Activated CD8-positive, alpha-beta memory T cell treated with anti-CD3 and anti-CD28 coated beads for 36 hours (primary cell): ENCODE results near the gene GFM2. TPM values are rescaled to one million over a fixed set of nuclear protein-coding genes. Genes with fewer than 3 reads are reported as not detected.
"Not testable (repeated sequence)": the region's sequence is repeated elsewhere in the genome, so short reads cannot be mapped to it uniquely, and the experiment has no call there.

Source experiments
- CTCF ChIA-PET: fragments of 350-600 bp; sonication (Branson Sonifier 250); formaldehyde crosslinking; loops from one replicate; lab custom pipeline; 2021; ENCODE audit warnings: antibody characterized with exemption; lab: Charles Lee
- POLR2A ChIA-PET: fragments of 350-600 bp; sonication (Branson Sonifier 250); formaldehyde crosslinking; loops from one replicate; lab custom pipeline; 2021; ENCODE audit warnings: antibody characterized with exemption; lab: Charles Lee
- total RNA-seq, 2 experiments: library from RNA; stranded (reverse); gene quantifications; one replicate each; pipeline ENCODE4 v1.2.3, GENCODE V29; 2021

GFM2 gene
- total RNA-seq, 2 experiments from 2014 or later, result 31.7 to 37.0 TPM

DNA sequence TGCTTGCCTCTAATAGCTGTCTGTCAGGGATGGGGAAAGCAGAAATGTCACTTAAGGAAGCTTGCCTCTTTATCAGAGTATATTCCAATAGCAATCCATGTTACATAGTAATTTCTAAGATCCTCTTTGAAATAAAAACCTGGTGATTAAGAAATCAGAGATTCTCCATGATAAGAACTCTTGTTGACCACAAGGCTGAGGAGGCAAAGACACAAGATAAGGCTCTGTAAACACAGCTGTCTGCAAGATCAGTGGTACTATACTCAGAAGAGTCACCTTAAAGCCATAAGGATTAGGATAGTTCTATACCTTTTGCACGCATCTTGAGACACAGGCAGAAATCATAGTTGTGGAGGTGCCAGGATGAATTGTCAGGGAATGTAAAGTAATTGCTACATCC is 41.6 kb downstream of the GFM2 start:
- CTCF ChIA-PET, result no interaction called here
- POLR2A ChIA-PET, result no interaction called here

DNA sequence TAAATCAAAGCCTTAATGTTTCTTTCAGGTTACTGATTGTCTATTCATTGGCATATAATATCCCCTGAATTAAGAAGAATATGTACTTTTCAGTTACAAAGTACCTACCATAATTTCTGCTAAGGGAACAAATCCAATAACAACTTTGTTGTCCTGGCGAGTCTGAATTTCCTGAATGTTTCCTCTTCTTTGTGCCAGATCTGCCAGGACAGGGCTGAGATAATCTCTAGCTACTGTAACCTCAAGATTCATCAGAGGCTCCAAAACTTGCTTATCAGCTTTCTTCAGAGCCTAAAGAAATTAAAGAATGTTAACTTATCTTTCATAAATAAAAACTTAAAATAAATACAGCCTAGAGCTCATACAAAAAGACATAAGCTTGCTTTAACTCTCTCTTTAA is 44.6 kb downstream of the GFM2 start:
- ChIA-PET POLR2A (no interaction called here), CTCF (interaction anchor here (1.0 kb wide), 1 partner anchor 41 kb away, joined by 3 read pairs; no protein-coding TSS in a partner anchor)

DNA sequence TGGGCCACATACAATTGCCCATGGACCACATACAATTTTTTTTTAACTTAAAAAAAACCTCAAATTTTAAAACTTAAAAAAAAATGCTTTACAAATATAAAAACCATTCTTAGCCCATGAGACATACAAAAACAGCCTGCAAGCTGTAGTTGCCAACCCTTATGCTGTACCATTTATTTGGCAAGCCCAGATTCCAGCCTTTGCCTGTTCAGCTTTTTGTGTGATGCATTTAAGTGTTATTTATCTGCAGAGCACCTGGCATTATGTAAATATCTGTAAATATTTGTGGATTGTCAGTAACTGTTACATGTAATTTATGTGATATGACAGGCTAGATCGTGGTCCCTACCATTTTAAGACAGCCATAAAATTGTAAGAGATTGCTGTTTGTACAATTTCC is 49.3 kb downstream of the GFM2 start:
- POLR2A ChIA-PET, result no interaction called here
- CTCF ChIA-PET, result no interaction called here

DNA sequence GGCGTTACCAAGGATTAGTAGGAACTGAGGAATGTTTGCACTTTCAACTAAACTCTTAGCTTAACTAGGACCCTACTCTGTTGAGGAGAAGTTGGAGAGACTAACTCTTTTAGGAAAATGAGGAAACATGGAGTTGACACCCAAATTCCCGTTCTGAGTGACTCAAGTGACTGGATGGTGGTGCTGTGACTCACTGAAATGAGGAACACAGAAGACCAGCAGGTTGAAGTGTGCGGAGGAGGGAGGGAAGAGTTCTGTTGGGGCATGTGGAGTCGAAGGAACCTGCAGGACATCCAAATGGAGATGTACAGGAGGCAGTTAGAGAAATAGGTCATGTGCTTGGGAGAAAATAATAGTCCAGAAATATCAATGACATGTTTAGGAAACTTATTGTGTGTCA is 73.7 kb downstream of the GFM2 start:
- POLR2A ChIA-PET, result no interaction called here
- CTCF ChIA-PET, result no interaction called here

DNA sequence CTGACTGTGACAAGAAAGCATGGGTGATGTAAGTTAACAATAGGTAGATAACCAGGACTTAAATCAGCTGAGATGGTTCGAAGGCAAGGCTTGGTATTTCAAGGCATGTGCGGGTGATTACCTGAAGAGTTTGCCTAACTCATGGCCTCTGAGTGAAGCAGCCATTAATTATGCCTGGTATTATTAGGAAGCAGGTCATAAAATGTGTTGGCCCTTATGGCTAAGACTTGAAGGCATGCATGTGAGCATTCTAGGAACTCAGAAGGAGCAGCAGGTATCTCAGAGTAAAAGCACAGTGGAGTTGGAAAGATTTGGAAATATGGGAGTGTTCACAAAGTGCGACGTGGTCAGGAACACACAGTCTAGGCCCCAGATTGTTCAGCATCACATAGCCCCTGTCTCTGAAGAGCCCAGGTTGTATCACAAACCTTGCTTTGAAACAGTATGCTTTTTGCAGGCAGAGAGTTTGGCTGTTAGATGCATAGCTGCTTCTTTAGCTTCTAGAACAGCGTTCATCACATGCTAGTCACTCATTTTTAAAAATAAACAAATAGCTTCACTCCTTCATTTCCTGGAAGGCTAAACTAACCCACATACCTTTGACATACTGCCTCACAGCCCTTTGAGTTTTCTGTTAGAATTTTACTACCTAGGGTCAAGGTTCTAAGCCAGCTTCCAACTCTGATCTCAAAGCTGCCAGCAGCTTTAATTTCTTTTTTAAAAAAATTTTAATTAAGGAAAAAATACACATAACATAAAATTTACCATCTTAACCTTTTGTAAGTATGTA is 79.8 kb downstream of the GFM2 start:
- POLR2A ChIA-PET, result no interaction called here
- CTCF ChIA-PET, result no interaction called here

DNA sequence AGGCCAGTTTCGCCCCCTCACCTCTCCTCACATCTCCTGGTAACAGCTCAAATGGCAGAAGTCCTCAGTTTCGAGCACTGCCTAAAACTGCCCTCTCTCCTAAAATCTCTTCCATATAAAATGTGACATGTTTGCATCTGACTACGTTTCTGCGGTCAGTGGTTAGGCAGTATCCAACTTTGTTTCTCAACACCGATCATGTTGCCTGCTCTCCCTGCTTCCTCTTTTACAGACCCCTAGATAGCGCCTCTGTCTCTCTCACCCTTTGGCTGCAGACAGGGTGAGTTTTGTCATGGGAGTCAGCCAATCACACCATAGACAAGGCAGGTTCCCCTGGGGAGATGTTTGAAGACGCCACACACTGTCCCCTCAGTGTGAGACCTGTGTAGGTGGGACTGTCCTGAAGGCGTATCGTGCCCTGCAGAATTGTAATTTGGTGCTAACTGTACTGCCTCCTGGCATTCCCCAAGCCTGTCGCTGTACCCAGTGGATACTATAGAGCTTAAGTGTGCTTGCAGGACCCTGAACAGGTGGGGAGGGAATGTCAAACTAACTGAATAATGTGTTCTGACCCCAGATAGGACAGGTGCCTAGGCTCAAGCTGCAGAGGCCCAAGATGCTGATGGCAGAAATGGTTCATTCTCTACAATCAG is 80.8 kb downstream of the GFM2 start:
- ChIA-PET POLR2A (no interaction called here), CTCF (no interaction called here)

DNA sequence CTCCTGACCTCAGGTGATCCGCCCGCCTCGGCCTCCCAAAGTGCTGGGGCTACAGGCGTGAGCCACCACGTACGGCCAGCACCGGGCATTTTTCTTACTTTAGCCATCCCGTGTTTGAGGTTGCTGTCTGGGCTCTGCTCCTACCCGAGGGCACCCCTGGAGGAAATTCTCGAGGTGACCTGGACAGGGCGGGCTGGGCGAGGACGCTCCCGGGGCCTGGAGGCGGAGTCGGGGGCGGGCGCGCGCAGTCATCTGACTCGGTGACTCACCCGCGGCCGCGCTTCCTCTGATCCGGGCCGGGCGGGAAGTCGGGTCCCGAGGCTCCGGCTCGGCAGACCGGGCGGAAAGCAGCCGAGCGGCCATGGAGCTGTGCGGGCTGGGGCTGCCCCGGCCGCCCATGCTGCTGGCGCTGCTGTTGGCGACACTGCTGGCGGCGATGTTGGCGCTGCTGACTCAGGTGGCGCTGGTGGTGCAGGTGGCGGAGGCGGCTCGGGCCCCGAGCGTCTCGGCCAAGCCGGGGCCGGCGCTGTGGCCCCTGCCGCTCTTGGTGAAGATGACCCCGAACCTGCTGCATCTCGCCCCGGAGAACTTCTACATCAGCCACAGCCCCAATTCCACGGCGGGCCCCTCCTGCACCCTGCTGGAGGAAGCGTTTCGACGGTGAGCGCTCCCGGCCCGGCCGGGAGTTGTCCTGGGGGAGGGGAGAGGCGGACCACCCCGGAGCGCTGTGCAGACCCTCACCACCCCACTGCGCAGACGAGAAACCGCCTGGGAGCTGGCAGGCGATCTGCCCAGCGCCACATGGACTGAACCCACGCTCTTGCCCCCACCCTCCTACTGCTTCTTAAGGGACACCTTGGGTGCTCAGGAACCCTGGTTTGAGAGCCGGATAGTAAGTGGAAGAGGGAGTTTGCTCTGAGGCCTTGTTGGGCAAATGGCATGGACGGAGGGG is 81.7 kb downstream of the GFM2 start, which contains the start of gene HEXB:
TSS of gene HEXB (plus strand) at position 334 of the 952 bp plus-strand sequence. CDS start at position 362, 28 bp downstream.
- POLR2A ChIA-PET, result no interaction called here
- CTCF ChIA-PET, result interaction anchor here (0.7 kb wide), 1 partner anchor 405 kb away, joined by 3 read pairs; no protein-coding TSS in a partner anchor

DNA sequence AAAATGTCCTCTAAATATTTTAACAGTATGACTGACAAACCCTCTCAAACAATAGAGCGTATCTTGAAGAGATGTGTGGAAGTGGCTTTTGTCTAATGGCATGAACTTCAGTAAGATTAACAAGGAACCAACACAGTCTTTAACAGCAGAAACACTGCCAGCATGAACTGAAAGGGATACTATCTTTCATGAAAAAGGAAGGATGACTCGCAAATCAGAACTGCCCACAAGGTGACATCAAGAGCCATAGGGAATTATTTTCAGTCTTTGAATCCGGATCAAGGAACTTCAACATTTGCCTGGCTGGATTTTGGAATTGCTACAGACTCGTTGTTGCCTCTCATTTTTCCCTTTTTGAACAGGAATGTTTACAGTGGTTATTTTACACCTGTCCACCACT is 87.0 kb downstream of the GFM2 start:
- ChIA-PET CTCF (no interaction called here), POLR2A (no interaction called here)

DNA sequence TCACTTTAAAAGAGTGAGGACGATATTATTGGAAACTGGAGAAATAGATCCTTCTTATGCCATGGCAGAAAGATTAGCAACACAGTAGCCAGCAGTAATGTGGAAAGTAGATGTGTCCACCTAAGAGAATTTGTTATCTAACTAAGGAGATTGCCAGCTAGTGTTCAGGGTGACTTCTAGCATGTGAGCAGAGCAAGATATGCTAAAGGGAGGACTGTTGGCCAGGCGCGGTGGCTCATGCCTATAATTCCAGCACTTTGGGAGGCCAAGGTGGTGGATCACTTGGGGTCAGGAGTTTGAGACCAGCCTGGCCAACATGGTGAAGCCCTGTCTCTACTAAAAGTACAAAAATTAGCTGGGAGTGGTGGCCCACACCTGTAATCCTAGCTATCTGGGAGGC is 87.6 kb downstream of the GFM2 start:
- CTCF ChIA-PET, POLR2A ChIA-PET: not testable (repeated sequence)

DNA sequence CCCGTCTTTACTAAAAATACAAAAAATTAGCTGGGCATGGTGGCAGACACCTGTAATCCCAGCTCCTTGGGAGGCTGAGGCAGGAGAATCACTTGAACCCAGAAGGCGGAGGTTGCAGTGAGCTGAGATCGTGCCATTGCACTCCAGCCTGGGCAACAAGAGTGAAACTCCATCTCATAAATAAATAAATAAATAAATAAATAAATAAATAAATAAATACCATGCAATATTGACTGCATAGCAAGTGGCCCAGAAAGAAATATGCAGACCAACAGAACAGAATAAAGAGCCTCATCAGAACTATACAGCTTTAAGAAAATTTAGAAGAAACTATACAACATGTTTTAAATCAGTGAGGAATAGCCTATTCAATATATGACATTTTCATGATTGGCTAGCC is 88.8 kb downstream of the GFM2 start:
- CTCF ChIA-PET, result not testable (repeated sequence)

DNA sequence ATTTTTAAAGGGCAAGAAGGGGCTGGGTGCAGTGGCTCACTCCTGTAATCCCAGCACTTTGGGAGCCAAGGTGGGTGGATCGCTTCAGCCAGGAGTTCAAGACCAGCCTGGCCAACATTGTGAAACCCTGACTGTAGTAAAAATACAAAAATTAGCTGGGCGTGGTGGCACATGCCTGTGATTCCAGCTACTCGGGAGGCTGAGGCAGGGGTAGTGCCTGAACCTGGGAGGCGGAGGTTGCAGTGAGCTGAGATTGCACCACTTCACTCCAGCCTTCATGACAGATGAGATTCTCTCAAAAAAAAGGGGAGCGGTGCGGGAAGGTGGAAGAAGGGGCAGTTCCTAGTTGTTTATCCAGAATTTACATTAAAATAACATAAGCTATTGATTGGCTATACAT is 90.5 kb downstream of the GFM2 start:
- CTCF ChIA-PET, POLR2A ChIA-PET: not testable (repeated sequence)

More for the DNA sequence above, 88.8 kb downstream of the GFM2 start:
- POLR2A ChIA-PET, result not testable (repeated sequence)

DNA sequence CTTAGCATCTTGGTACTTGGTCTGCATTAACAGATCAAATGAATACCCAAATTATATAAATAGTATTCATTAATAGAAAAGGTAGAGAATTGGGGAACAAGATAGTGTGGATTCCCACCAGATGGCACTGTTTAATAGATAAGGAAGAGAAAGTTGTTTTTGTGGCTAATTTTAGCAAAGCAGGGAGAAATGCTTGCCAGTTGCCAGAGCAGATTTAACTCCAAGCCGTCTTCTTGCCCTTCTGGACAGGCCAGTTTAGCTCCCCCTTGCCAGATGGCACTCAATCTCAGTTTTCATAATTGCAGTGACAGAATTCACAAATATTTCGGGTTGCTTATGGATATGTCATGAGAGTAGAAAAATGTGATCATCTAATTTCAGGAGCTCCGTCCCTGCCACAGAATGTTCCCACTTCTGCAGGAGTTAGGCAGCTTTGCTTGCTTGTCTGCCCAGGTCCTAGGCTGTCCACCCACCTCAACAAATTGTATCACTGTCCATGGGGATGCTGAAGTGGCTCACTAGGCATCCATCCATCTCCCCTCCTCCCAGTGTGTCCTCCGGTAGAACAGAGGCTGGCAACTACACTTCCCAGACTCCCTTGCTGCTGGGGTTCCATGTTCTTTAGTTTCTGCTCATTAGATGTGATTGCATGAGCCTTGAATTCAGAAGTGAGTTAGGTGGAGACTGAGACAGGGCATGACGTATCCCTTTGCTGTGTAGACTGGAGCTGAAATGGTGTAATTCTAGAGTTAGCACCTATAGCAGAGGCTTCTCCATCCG is 93.7 kb downstream of the GFM2 start:
- POLR2A ChIA-PET, result no interaction called here
- CTCF ChIA-PET, result no interaction called here

DNA sequence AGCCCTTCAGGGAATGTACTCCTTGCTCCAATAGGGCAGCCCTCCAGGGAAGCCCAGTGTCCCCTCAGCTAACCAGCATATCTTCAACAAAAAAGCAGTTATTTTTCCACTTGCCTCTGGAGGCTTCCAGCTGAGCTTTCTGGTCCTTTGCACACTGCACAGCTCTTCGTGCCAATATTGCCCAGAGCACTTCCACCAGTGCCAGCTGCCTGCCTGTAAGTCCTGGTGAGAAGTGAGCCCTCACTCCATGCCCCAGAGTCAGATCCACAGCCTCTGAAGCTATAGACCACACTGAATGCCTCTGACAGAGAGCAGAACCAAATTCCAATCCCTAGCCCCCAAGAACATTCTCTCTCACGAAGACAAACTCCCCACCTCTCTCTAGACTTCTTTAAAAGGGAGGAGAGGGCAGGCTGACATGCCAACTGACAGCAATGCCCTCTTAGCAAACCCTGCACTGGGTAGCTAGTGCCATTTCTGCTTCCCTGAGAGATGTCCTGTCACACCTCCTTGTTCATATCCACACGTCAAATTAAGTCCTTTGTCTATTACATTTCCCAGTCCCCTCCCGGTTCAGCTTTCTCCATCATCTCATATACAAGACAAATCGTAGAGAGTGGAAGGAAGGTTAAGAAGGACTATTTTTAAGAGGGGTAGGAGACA is 94.6 kb downstream of the GFM2 start:
- ChIA-PET CTCF (no interaction called here), POLR2A (no interaction called here)

Other genes starting within 250 kb of the GFM2 start
- gene ENC1, start 126.4 kb downstream of the GFM2 start, total RNA-seq, result under 1 TPM; 0.46 to 0.75 TPM
- 10 to 100 TPM; 60.6 to 65.0 TPM for gene HEXB, start 81.9 kb downstream of the GFM2 start, total RNA-seq
- 100 to 1,000 TPM; 155 to 156 TPM for gene NSA2, start 132 bp upstream of the GFM2 start, total RNA-seq
- gene FAM169A, start 99.3 kb upstream of the GFM2 start, total RNA-seq, result 1 to 10 TPM; 8.3 to 9.2 TPM